ENCODE measurements around the gene MEF2C. TPM values are rescaled to one million over a fixed set of nuclear protein-coding genes. Genes with fewer than 3 reads are reported as not detected.

MEF2C gene
- total RNA-seq, 1 experiment from 2014 or later: 9.9 TPM

DNA sequence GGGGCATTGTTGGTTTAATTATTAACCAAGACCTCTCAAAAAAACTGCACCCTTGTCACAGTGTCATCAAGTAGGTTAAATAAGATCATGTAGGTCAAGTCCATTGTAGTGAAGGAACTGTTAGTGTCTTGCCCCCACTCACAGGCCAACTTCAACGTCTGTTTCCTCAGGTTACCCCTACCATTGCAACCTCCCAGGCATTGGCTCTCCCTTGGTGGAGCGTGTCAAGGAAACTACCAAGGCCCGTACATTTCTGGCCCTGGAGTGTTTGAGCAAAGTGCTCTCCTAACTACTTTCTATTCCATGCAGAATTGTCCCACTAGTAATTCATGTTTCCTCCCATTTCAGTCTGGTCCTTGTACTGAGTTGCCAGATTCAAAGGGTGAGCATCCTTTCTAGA, 167.5 kb downstream of the MEF2C start:
- DNase-seq (ENCODE audit: low read depth, low spot score) (no peak), ATAC-seq (no peak)
- no peak overlapping the region for H3K4me3 ChIP-seq (ENCODE audit: low read depth in 2 of 2, low read length in 2 of 2)
- no peaks in the 10 kb centered on the region for H3K9me3 ChIP-seq (ENCODE audit: control insufficient read depth, insufficient read depth, low read depth, low read length)
- H3K4me1 ChIP-seq (ENCODE audit: control insufficient read depth, insufficient read depth, low read length): no peaks in the 10 kb centered on the region
- H3K27ac ChIP-seq (ENCODE audit: low read length): no peak overlapping the region
- CTCF ChIA-PET: no interaction called here
- no TSS peak for BruUV-seq (replicated peaks)
- H3K27me3 ChIP-seq (ENCODE audit: control insufficient read depth, insufficient read depth, low read length): no peaks in the 10 kb centered on the region
- no peaks in the 10 kb centered on the region for H3K36me3 ChIP-seq (ENCODE audit: control insufficient read depth, insufficient read depth, low read length)
- POLR2A ChIA-PET: no interaction called here
- intact Hi-C loops (cut with micrococcal nuclease; ENCODE audit: unreplicated experiment) (no loop called here), in situ Hi-C loops (cut with HindIII; ENCODE audit: low pct_unique_long_range_greater_than_20kb, low sequenced_read_pairs) (no loop called here)
- TF ChIP-seq TCF7L2 (IDR thresholded peaks at IDR 0.05; ENCODE audit: low read depth, low read length): no peak
- TF ChIP-seq SIN3A (IDR thresholded peaks at IDR 0.05; ENCODE audit: borderline replicate concordance, insufficient read depth, low read depth, low read length): no peak
- TF ChIP-seq, protein P1, sequence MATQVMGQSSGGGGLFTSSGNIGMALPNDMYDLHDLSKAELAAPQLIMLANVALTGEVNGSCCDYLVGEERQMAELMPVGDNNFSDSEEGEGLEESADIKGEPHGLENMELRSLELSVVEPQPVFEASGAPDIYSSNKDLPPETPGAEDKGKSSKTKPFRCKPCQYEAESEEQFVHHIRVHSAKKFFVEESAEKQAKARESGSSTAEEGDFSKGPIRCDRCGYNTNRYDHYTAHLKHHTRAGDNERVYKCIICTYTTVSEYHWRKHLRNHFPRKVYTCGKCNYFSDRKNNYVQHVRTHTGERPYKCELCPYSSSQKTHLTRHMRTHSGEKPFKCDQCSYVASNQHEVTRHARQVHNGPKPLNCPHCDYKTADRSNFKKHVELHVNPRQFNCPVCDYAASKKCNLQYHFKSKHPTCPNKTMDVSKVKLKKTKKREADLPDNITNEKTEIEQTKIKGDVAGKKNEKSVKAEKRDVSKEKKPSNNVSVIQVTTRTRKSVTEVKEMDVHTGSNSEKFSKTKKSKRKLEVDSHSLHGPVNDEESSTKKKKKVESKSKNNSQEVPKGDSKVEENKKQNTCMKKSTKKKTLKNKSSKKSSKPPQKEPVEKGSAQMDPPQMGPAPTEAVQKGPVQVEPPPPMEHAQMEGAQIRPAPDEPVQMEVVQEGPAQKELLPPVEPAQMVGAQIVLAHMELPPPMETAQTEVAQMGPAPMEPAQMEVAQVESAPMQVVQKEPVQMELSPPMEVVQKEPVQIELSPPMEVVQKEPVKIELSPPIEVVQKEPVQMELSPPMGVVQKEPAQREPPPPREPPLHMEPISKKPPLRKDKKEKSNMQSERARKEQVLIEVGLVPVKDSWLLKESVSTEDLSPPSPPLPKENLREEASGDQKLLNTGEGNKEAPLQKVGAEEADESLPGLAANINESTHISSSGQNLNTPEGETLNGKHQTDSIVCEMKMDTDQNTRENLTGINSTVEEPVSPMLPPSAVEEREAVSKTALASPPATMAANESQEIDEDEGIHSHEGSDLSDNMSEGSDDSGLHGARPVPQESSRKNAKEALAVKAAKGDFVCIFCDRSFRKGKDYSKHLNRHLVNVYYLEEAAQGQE (IDR thresholded peaks at IDR 0.05; ENCODE audit: insufficient read depth in 1 of 2, low read depth in 2 of 2, low read length in 1 of 2): no peak
- TF ChIP-seq POLR2AphosphoS5 (IDR thresholded peaks at IDR 0.05; ENCODE audit: low read depth, low read length): no peak
- TF ChIP-seq, protein P2, sequence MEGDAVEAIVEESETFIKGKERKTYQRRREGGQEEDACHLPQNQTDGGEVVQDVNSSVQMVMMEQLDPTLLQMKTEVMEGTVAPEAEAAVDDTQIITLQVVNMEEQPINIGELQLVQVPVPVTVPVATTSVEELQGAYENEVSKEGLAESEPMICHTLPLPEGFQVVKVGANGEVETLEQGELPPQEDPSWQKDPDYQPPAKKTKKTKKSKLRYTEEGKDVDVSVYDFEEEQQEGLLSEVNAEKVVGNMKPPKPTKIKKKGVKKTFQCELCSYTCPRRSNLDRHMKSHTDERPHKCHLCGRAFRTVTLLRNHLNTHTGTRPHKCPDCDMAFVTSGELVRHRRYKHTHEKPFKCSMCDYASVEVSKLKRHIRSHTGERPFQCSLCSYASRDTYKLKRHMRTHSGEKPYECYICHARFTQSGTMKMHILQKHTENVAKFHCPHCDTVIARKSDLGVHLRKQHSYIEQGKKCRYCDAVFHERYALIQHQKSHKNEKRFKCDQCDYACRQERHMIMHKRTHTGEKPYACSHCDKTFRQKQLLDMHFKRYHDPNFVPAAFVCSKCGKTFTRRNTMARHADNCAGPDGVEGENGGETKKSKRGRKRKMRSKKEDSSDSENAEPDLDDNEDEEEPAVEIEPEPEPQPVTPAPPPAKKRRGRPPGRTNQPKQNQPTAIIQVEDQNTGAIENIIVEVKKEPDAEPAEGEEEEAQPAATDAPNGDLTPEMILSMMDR (IDR thresholded peaks at IDR 0.05): no peak

DNA sequence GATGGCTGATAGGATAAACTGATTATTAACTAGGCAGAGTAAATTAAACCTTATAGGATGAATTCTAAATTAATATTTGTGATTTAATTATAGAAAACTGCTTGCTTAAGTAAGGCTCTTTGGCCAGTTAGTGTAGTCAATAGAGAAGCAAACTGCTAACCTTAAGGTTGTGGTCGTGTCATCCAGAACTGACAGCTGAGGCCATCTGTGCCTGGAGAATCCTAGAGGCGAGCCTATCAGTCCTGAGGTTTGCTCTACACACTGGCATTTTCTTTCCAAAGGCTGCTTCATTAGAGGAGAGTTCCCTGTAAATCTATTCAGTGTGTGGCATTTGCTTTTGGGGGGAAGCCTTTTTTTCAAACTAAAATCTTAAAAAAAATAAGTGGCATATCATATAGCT, 169.2 kb downstream of the MEF2C start:
- Histone ChIP-seq H3K4me3 (ENCODE audit: low read depth in 2 of 2, low read length in 2 of 2) (no peak overlapping the region), H3K9me3 (ENCODE audit: control insufficient read depth, insufficient read depth, low read depth, low read length) (no peaks in the 10 kb centered on the region), H3K27ac (ENCODE audit: low read length) (no peak overlapping the region), H3K36me3 (ENCODE audit: control insufficient read depth, insufficient read depth, low read length) (no peaks in the 10 kb centered on the region), H3K27me3 (ENCODE audit: control insufficient read depth, insufficient read depth, low read length) (no peaks in the 10 kb centered on the region), H3K4me1 (ENCODE audit: control insufficient read depth, insufficient read depth, low read length) (no peaks in the 10 kb centered on the region)
- TF ChIP-seq, protein P1 (IDR thresholded peaks at IDR 0.05; ENCODE audit: insufficient read depth in 1 of 2, low read depth in 2 of 2, low read length in 1 of 2): no peak
- TF ChIP-seq SIN3A (IDR thresholded peaks at IDR 0.05; ENCODE audit: borderline replicate concordance, insufficient read depth, low read depth, low read length) (no peak), POLR2AphosphoS5 (IDR thresholded peaks at IDR 0.05; ENCODE audit: low read depth, low read length) (no peak), TCF7L2 (IDR thresholded peaks at IDR 0.05; ENCODE audit: low read depth, low read length) (no peak)
- TF ChIP-seq, protein P2 (IDR thresholded peaks at IDR 0.05): no peak
- POLR2A ChIA-PET: no interaction called here
- intact Hi-C loops (cut with micrococcal nuclease; ENCODE audit: unreplicated experiment): no loop called here
- ATAC-seq (no peak), DNase-seq (ENCODE audit: low read depth, low spot score) (no peak)
- in situ Hi-C loops (cut with HindIII; ENCODE audit: low pct_unique_long_range_greater_than_20kb, low sequenced_read_pairs): no loop called here
- CTCF ChIA-PET: interaction anchor here (0.8 kb wide), 1 partner anchor 14 kb away, joined by 3 read pairs; no protein-coding TSS in a partner anchor
- BruUV-seq (replicated peaks): no TSS peak
